ENCODE results near the gene FAM120AOS.

GRCh38 chr9:93475108-93475507, 21.7 kb upstream of the FAM120AOS start:
- TF ChIP-seq, protein P1, sequence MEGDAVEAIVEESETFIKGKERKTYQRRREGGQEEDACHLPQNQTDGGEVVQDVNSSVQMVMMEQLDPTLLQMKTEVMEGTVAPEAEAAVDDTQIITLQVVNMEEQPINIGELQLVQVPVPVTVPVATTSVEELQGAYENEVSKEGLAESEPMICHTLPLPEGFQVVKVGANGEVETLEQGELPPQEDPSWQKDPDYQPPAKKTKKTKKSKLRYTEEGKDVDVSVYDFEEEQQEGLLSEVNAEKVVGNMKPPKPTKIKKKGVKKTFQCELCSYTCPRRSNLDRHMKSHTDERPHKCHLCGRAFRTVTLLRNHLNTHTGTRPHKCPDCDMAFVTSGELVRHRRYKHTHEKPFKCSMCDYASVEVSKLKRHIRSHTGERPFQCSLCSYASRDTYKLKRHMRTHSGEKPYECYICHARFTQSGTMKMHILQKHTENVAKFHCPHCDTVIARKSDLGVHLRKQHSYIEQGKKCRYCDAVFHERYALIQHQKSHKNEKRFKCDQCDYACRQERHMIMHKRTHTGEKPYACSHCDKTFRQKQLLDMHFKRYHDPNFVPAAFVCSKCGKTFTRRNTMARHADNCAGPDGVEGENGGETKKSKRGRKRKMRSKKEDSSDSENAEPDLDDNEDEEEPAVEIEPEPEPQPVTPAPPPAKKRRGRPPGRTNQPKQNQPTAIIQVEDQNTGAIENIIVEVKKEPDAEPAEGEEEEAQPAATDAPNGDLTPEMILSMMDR (IDR thresholded peaks at IDR 0.05; ENCODE audit: low read depth, low read length), result no peak
- TF ChIP-seq EZH2phosphoT487 (IDR thresholded peaks at IDR 0.05; ENCODE audit: low read depth), result no peak

All from OCI-LY3 (cell line).